BE2C (cell line): ENCODE data around the gene CABS1. TPM values are rescaled to one million over a fixed set of nuclear protein-coding genes. Genes with fewer than 3 reads are reported as not detected.

Source experiments
- DNase-seq: peaks from one replicate; pipeline ENCODE4 v3.0.0-alpha.2; 2020
- H3K27me3 ChIP-seq: fragments of 250-450 bp; sonication (Bioruptor Pico); 2 replicates; pipeline ENCODE4 v1.5.1; 2020; ENCODE audit warnings: mild to moderate bottlenecking
- H3K36me3 ChIP-seq: fragments of 250-450 bp; sonication (Bioruptor Pico); 2 replicates; pipeline ENCODE4 v1.5.1; 2020; ENCODE audit warnings: mild to moderate bottlenecking
- H3K4me1 ChIP-seq: fragments of 250-450 bp; sonication (Bioruptor Pico); 2 replicates; pipeline ENCODE4 v1.5.1; 2020
- H3K4me3 ChIP-seq: 2 replicates; pipeline ENCODE4 v1.5.1; 2011; ENCODE audit warnings: low read depth, low read length
- H3K9me3 ChIP-seq: fragments of 250-450 bp; sonication (Bioruptor Pico); 2 replicates; pipeline ENCODE4 v1.5.1; 2020
- CTCF ChIP-seq: IDR thresholded peaks from 2 replicates; pipeline ENCODE4 v1.5.1; 2012; ENCODE audit warnings: mild to moderate bottlenecking, low read depth, low read length
- polyA plus RNA-seq: library from polyadenylated mRNA; unstranded; fragments of >200 nt; gene quantifications from one replicate; pipeline ENCODE4 v1.2.1, GENCODE V29; 2012; ENCODE audit warnings: low read depth, missing spikeins; ENCODE audit not compliant: insufficient read length, insufficient read depth

The CABS1 gene
- polyA plus RNA-seq = not detected

GRCh38 chr4:70334681-70335080 lies at the start of gene CABS1:
Gene CABS1, plus strand, starts transcription at chr4:70334981. Its CDS starts 59 bp downstream, at chr4:70335040.
- Histone ChIP-seq H3K4me3 (no peak within 1 kb of the TSS), H3K27me3 (no peaks in the 10 kb centered on the region), H3K36me3 (no peaks in the 10 kb centered on the region), H3K9me3 (no peaks in the 10 kb centered on the region), H3K4me1 (no peaks in the 10 kb centered on the region)
- no peak for DNase-seq
- TF ChIP-seq CTCF = no peak

DNA sequence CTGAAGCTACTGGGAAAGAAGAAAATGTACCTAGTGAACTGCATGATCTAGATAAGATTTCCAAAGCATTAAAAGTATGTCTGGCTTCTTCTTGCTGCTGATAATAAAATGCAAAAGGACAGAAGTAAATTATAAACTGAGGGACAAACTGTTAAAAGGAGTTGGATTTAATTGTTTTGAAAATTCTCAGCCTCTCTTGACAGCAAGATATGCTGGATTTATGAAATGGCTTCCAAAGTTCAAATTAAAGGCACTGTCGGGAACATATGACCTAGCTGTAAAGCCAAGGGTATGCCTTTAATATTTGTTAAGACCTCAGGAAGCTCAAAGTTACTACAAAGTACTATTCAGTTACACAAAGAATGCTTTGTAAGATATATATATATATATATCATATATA lies 46.1 kb upstream of the CABS1 start:
- Histone ChIP-seq H3K36me3 (no peaks in the 10 kb centered on the region), H3K4me1 (no peaks in the 10 kb centered on the region), H3K9me3 (no peaks in the 10 kb centered on the region), H3K4me3 (no peak overlapping the region), H3K27me3 (no peaks in the 10 kb centered on the region)
- TF ChIP-seq CTCF = no peak
- DNase-seq = no peak

- Histone ChIP-seq H3K9me3 (no peaks in the 10 kb centered on the region), H3K4me3 (no peak overlapping the region), H3K4me1 (no peaks in the 10 kb centered on the region), H3K27me3 (no peaks in the 10 kb centered on the region), H3K36me3 (no peaks in the 10 kb centered on the region)
- no peak for TF ChIP-seq CTCF
- no peak for DNase-seq
These were observed 43.4 kb upstream of the CABS1 start for GRCh38 chr4:70291341-70291740.

- no peaks in the 10 kb centered on the region for H3K4me1 ChIP-seq
- no peak overlapping the region for H3K4me3 ChIP-seq
- TF ChIP-seq CTCF = no peak
- H3K9me3 ChIP-seq = no peaks in the 10 kb centered on the region
- no peaks in the 10 kb centered on the region for H3K27me3 ChIP-seq
- no peaks in the 10 kb centered on the region for H3K36me3 ChIP-seq
- no peak for DNase-seq
These were observed 37.2 kb upstream of the CABS1 start for GRCh38 chr4:70297576-70297975.

GRCh38 chr4:70298051-70298450 lies 36.7 kb upstream of the CABS1 start:
- no peaks in the 10 kb centered on the region for H3K4me1 ChIP-seq
- no peak overlapping the region for H3K4me3 ChIP-seq
- no peak for TF ChIP-seq CTCF
- DNase-seq = no peak
- H3K9me3 ChIP-seq = no peaks in the 10 kb centered on the region
- no peaks in the 10 kb centered on the region for H3K27me3 ChIP-seq
- H3K36me3 ChIP-seq = no peaks in the 10 kb centered on the region

DNA sequence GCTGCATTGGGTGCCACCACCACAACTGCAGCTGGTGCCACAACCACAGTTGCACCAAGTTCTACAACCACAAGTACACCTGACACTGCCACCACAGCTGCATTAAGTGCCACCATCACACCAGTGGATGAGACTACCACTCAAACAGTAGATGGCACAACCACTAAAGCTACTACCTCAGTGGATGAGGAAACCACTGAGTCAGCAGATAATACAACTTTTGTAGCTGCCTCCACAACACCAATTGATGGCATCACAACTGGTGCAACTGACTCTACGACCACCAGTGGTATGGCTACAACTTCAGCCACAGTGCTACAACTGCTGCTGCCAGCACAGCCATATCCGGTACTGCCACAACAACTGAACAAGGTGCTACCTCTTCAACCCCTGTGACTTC lies 35.1 kb upstream of the CABS1 start:
- H3K4me3 ChIP-seq = no peak overlapping the region
- H3K9me3 ChIP-seq = no peaks in the 10 kb centered on the region
- no peaks in the 10 kb centered on the region for H3K27me3 ChIP-seq
- no peak for TF ChIP-seq CTCF
- no peak for DNase-seq
- no peaks in the 10 kb centered on the region for H3K4me1 ChIP-seq
- H3K36me3 ChIP-seq = no peaks in the 10 kb centered on the region
